ENCODE data around the gene GPRC5A. TPM values are rescaled to one million over a fixed set of nuclear protein-coding genes. Genes with fewer than 3 reads are reported as not detected.
A peak's percentile ranks its signal among the peaks of the same experiment; 100 is the strongest.

GPRC5A gene
- total RNA-seq, 1 donor from 2014 or later, result not detected

GRCh38 chr12:12881151-12881909, 10.0 kb upstream of the GPRC5A start:
- Mint-ChIP-seq H3K27ac (ENCODE audit: unreplicated experiment) (peak overlapping the region; percentile 65), H3K4me3 (no peak overlapping the region), H3K9me3 (no peaks in the 10 kb centered on the region), H3K4me1 (no peaks in the 10 kb centered on the region), H3K36me3 (ENCODE audit: low read depth) (no peaks in the 10 kb centered on the region), H3K27me3 (ENCODE audit: low read depth) (peaks cover 26% of the 10 kb centered on the region)
- DNase-seq (ENCODE audit: low read depth, low spot score), result no peak
- TF ChIP-seq, protein P1, sequence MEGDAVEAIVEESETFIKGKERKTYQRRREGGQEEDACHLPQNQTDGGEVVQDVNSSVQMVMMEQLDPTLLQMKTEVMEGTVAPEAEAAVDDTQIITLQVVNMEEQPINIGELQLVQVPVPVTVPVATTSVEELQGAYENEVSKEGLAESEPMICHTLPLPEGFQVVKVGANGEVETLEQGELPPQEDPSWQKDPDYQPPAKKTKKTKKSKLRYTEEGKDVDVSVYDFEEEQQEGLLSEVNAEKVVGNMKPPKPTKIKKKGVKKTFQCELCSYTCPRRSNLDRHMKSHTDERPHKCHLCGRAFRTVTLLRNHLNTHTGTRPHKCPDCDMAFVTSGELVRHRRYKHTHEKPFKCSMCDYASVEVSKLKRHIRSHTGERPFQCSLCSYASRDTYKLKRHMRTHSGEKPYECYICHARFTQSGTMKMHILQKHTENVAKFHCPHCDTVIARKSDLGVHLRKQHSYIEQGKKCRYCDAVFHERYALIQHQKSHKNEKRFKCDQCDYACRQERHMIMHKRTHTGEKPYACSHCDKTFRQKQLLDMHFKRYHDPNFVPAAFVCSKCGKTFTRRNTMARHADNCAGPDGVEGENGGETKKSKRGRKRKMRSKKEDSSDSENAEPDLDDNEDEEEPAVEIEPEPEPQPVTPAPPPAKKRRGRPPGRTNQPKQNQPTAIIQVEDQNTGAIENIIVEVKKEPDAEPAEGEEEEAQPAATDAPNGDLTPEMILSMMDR (conservative IDR thresholded peaks at IDR 0.05), result no peak

DNA sequence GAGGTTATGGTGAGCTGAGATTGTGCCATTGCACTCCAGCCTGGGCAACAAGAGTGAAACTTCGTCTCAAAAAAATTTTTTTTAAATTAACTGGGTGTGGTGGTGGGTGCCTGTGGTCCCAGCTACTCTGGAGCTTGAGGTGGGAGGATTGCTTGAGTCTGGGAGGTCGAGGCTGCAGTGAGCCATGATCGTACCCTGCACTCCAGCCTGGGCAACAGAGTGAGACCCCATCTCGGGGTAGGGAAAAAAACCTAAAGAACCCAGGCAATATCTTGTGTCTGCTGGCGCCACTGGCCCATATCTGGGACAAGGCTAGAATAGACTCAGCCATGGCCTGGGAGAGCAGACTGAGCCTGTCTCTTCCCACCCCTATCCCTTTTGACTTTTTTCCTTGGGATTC, 9.1 kb upstream of the GPRC5A start:
- H3K36me3 Mint-ChIP-seq (ENCODE audit: low read depth), result no peaks in the 10 kb centered on the region
- TF ChIP-seq, protein P1 (conservative IDR thresholded peaks at IDR 0.05), result no peak
- no peaks in the 10 kb centered on the region for H3K4me1 Mint-ChIP-seq
- H3K9me3 Mint-ChIP-seq, result no peaks in the 10 kb centered on the region
- H3K27ac Mint-ChIP-seq (ENCODE audit: unreplicated experiment), result no peak overlapping the region
- DNase-seq (ENCODE audit: low read depth, low spot score), result no peak
- peaks cover 33% of the 10 kb centered on the region for H3K27me3 Mint-ChIP-seq (ENCODE audit: low read depth)
- no peak overlapping the region for H3K4me3 Mint-ChIP-seq

DNA sequence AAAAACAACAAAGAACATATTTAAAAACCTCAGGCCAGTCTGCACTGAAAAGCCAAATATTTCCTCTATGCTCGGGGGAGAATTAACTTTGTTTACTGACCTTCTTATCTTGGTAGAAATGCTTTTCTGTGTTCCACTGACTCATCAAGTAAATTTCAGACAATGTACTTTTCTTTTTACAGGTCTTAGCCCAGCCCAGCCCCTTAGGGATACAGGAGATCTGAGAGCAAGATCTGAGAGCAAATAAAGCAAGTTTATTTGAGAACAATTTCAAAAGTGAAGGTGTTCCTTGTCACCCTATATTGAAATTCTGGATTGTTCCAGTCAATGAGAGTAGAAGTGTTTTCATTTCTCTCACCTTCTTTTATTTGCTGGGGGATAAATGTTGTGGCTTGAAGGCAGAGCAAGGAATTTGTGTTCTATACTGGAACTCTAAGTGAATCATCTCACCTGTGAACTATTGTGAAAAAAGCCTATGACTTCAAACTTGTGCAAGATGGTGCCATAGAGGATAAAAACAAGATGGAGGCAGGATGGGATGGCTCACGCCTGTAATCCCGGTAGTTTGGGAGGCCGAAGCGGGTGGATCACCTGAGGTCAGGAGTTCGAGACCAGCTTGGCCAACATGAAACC, 7.9 kb upstream of the GPRC5A start:
- H3K27me3 Mint-ChIP-seq (ENCODE audit: low read depth), result peaks cover 44% of the 10 kb centered on the region
- no peak overlapping the region for H3K4me3 Mint-ChIP-seq
- no peaks in the 10 kb centered on the region for H3K9me3 Mint-ChIP-seq
- no peak overlapping the region for H3K27ac Mint-ChIP-seq (ENCODE audit: unreplicated experiment)
- TF ChIP-seq, protein P1 (conservative IDR thresholded peaks at IDR 0.05), result no peak
- no peaks in the 10 kb centered on the region for H3K4me1 Mint-ChIP-seq
- H3K36me3 Mint-ChIP-seq (ENCODE audit: low read depth), result no peaks in the 10 kb centered on the region
- DNase-seq (ENCODE audit: low read depth, low spot score), result no peak

DNA sequence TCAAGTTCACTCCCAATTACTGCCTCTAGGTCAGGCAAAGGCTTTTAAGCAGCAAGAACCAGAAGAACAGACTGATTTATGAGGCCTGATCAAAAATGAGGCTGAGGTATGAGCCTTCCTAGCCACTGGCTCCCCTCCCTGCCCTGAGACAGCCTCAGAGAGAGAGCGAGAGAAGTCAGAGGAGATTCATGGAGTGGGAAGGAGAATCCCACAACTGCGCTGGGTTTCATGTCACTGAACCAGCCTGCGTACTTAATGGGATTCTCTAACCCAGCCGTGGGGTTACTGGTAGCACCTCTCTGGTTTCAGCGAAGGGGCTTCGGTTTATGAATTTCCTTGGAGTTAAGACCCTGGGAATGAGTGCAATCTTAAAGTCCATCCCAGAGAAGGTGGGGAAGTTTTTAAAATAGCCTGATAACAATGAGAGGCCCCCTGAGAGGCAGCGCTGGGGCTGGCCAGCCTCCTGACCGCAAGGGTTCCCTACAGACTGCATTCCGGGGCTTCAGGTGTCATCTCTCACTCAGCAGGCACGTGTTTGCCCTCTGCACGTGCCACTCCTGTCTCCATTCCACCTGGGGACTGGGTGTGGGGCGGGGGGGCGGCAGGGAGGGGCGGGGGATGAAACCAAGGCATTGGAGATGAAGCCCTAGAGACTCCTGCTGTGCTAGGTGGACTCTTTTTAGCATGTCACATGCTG, 6.1 kb upstream of the GPRC5A start:
- no peak for DNase-seq (ENCODE audit: low read depth, low spot score)
- Mint-ChIP-seq H3K27ac (ENCODE audit: unreplicated experiment) (no peak overlapping the region), H3K4me1 (peaks cover 6% of the 10 kb centered on the region), H3K36me3 (ENCODE audit: low read depth) (no peaks in the 10 kb centered on the region), H3K9me3 (no peaks in the 10 kb centered on the region), H3K4me3 (no peak overlapping the region), H3K27me3 (ENCODE audit: low read depth) (peaks cover 62% of the 10 kb centered on the region)
- TF ChIP-seq, protein P1 (conservative IDR thresholded peaks at IDR 0.05), result no peak

DNA sequence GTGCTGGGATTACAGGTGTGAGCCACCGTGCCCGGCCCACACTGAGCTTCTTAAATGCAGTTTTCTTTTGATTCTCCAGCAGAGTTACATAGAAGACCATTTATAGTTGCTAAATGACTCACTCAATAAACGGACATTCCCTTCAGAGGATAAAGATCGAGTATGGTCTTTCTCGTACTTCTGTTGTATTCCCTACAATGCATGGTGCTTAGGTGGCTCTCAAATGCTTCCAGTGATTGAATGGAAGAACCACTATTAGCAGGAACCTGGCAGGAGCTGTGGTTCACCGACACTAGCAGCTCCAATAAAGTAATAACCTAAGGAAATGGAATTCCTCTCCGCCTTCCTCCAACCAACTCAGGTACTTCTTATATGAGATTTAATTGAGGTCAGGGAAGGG, 3.9 kb upstream of the GPRC5A start:
- Mint-ChIP-seq H3K4me3 (no peak overlapping the region), H3K36me3 (ENCODE audit: low read depth) (no peaks in the 10 kb centered on the region), H3K4me1 (peaks cover 13% of the 10 kb centered on the region), H3K27me3 (ENCODE audit: low read depth) (peaks cover 82% of the 10 kb centered on the region), H3K9me3 (no peaks in the 10 kb centered on the region), H3K27ac (ENCODE audit: unreplicated experiment) (no peak overlapping the region)
- TF ChIP-seq, protein P1 (conservative IDR thresholded peaks at IDR 0.05), result no peak
- no peak for DNase-seq (ENCODE audit: low read depth, low spot score)

Measured in neural crest cell (in vitro differentiated cells).